Activated CD8-positive, alpha-beta T cell treated with anti-CD3 and anti-CD28 coated beads for 36 hours (primary cell): ENCODE results near the gene NEURL1. TPM values are rescaled to one million over a fixed set of nuclear protein-coding genes. Genes with fewer than 3 reads are reported as not detected.
A peak's percentile ranks its signal among the peaks of the same experiment; 100 is the strongest.

Source experiments
- ATAC-seq: fragments of 200-7000 bp; cut with Tn5 transposase; one replicate; pipeline ENCODE4 v1.10.0; 2021; ENCODE audit warnings: mild to moderate bottlenecking, moderate library complexity
- CTCF ChIA-PET: fragments of 350-600 bp; sonication (Branson Sonifier 250); formaldehyde crosslinking; loops from one replicate; lab custom pipeline; 2021; ENCODE audit warnings: antibody characterized with exemption; lab: Charles Lee
- POLR2A ChIA-PET: fragments of 350-600 bp; sonication (Branson Sonifier 250); formaldehyde crosslinking; loops from one replicate; lab custom pipeline; 2021; ENCODE audit warnings: antibody characterized with exemption; lab: Charles Lee
- DNase-seq: peaks from one replicate; pipeline ENCODE4 v3.0.0-alpha.2; 2020
- H3K27ac Mint-ChIP-seq: one replicate; pipeline ENCODE4 v1.8.0; 2021; ENCODE audit warnings: mild to moderate bottlenecking, mixed read lengths
- H3K27me3 Mint-ChIP-seq: one replicate; pipeline ENCODE4 v1.8.0; 2021; ENCODE audit warnings: mixed read lengths
- H3K36me3 Mint-ChIP-seq: one replicate; pipeline ENCODE4 v1.8.0; 2021; ENCODE audit warnings: low read depth, mixed read lengths
- H3K4me1 Mint-ChIP-seq: one replicate; pipeline ENCODE4 v1.8.0; 2021; ENCODE audit warnings: low read depth, mixed read lengths
- H3K4me3 Mint-ChIP-seq: one replicate; pipeline ENCODE4 v1.8.0; 2021; ENCODE audit warnings: mild to moderate bottlenecking, moderate library complexity, mixed read lengths
- H3K9me3 Mint-ChIP-seq: one replicate; pipeline ENCODE4 v1.8.0; 2021; ENCODE audit warnings: mixed read lengths
- CTCF ChIP-seq: fragments of 200-600 bp; IDR thresholded peaks from one replicate; pipeline ENCODE4 v1.8.0; 2022; ENCODE audit warnings: antibody characterized with exemption, mild to moderate bottlenecking
- intact Hi-C: fragments of 100-400 bp; cut with micrococcal nuclease; formaldehyde crosslinking; loops from one replicate; pipeline ENCODE4 v1.10.0; 2022
- total RNA-seq, 2 experiments: library from RNA; stranded (reverse); gene quantifications; one replicate each; pipeline ENCODE4 v1.2.3, GENCODE V29; 2021

NEURL1 gene
- total RNA-seq, 2 experiments from 2014 or later, result 1.7 to 1.9 TPM

- Mint-ChIP-seq H3K27ac (no peak overlapping the region), H3K27me3 (peaks cover 35% of the 10 kb centered on the region), H3K4me3 (peak overlapping the region; percentile 40), H3K4me1 (peaks cover 18% of the 10 kb centered on the region), H3K9me3 (no peaks in the 10 kb centered on the region), H3K36me3 (no peaks in the 10 kb centered on the region)
- TF ChIP-seq CTCF, result no peak
- ATAC-seq (no peak), DNase-seq (no peak)
- CTCF ChIA-PET, result interaction anchor here (0.8 to 1.9 kb wide), 2 partner anchors 9 to 11 kb away, joined by 3 to 11 read pairs; no protein-coding TSS in a partner anchor
- POLR2A ChIA-PET, result no interaction called here
- intact Hi-C loops, result no loop called here
Observed at GRCh38 chr10:103555712-103556111, 62.2 kb downstream of the NEURL1 start.

- Mint-ChIP-seq H3K27ac (no peak overlapping the region), H3K4me3 (no peak overlapping the region), H3K36me3 (no peaks in the 10 kb centered on the region), H3K9me3 (no peaks in the 10 kb centered on the region), H3K4me1 (peaks cover 18% of the 10 kb centered on the region), H3K27me3 (peaks cover 35% of the 10 kb centered on the region)
- POLR2A ChIA-PET, result no interaction called here
- CTCF ChIA-PET, result no interaction called here
- TF ChIP-seq CTCF, result no peak
- intact Hi-C loops, result no loop called here
- DNase-seq, result no peak
- ATAC-seq, result no peak
Observed at GRCh38 chr10:103556383-103557007, 63.0 kb downstream of the NEURL1 start.

GRCh38 chr10:103557455-103557854 lies 64.0 kb downstream of the NEURL1 start:
- POLR2A ChIA-PET, result interaction anchor here (0.9 kb wide), 1 partner anchor 11 kb away, joined by 4 read pairs; no protein-coding TSS in a partner anchor
- ATAC-seq (no peak), DNase-seq (no peak)
- H3K9me3 Mint-ChIP-seq, result no peaks in the 10 kb centered on the region
- no peak overlapping the region for H3K4me3 Mint-ChIP-seq
- TF ChIP-seq CTCF, result no peak
- intact Hi-C loops, result no loop called here
- CTCF ChIA-PET, result interaction anchor here (1.3 kb wide), 1 partner anchor 15 kb away, joined by 3 read pairs; no protein-coding TSS in a partner anchor
- H3K27me3 Mint-ChIP-seq, result peaks cover 33% of the 10 kb centered on the region
- no peaks in the 10 kb centered on the region for H3K36me3 Mint-ChIP-seq
- no peak overlapping the region for H3K27ac Mint-ChIP-seq
- H3K4me1 Mint-ChIP-seq, result peaks cover 18% of the 10 kb centered on the region

- DNase-seq (no peak), ATAC-seq (no peak)
- Mint-ChIP-seq H3K4me1 (peaks cover 13% of the 10 kb centered on the region), H3K27ac (no peak overlapping the region), H3K9me3 (no peaks in the 10 kb centered on the region), H3K27me3 (peaks cover 31% of the 10 kb centered on the region), H3K36me3 (no peaks in the 10 kb centered on the region), H3K4me3 (no peak overlapping the region)
- ChIA-PET POLR2A (no interaction called here), CTCF (interaction anchor here (1.3 kb wide), 1 partner anchor 9 kb away, joined by 3 read pairs; no protein-coding TSS in a partner anchor)
- TF ChIP-seq CTCF, result no peak
- intact Hi-C loops, result no loop called here
Observed at GRCh38 chr10:103558911-103559310, 65.4 kb downstream of the NEURL1 start.

GRCh38 chr10:103559776-103560175 lies 66.3 kb downstream of the NEURL1 start:
- ATAC-seq, result no peak
- ChIA-PET POLR2A (no interaction called here), CTCF (interaction anchor here (1.7 kb wide), 1 partner anchor 17 kb away, joined by 6 read pairs; no protein-coding TSS in a partner anchor)
- Mint-ChIP-seq H3K4me1 (peaks cover 4% of the 10 kb centered on the region), H3K36me3 (no peaks in the 10 kb centered on the region), H3K27me3 (peaks cover 24% of the 10 kb centered on the region), H3K4me3 (no peak overlapping the region), H3K27ac (no peak overlapping the region), H3K9me3 (no peaks in the 10 kb centered on the region)
- intact Hi-C loops, result no loop called here
- TF ChIP-seq CTCF, result no peak
- DNase-seq, result no peak
